ENCODE measurements around the gene PPP6R2.
"Not testable (repeated sequence)": the region's sequence is repeated elsewhere in the genome, so short reads cannot be mapped to it uniquely, and the experiment has no call there.

Gene PPP6R2

DNA sequence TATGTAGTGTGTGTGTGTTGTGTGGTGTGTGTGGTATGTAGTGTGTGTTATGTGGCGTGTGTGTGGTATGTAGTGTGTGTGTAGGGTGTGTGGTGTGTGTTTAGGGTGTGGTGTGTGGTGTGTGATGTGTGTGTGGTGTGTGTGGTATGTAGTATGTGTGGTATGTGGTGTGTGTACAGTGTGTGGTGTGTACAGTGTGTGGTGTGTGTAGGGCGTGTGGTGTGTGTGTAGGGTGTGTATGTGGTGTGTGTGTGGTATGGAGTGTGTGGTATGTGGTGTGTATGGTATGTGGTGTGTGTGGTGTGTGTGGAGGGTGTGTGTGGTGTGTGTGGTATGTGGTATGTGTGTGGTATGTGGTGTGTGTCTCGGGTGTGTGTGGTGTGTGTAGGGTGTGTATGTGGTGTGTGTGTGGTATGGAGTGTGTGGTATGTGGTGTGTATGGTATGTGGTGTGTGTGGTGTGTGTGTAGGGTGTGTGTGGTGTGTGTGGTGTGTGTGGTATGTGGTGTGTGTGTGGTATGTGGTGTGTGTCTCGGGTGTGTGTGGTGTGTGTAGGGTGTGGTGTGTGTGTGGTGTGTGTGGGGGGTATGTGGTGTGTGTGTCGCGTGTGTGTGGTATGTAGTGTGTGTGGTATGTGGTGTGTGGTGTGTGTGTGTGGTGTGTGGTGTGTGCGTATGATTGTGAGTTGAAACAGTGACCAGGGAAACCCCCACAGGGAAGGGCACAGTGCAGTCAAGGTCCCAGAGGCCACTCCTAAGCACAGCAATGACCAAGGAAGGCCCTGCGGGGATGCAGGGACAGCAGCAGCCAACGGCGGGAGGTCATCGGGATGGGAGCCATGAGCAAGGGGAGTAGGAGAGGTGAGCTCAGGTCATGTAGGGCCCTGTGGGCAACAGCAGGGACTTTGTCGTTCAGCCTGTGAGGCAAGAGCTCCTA lies 2.9 kb upstream of the PPP6R2 start:
- peak; percentile 38 for DNase-seq (ENCODE audit: low read depth, low spot score)

DNA sequence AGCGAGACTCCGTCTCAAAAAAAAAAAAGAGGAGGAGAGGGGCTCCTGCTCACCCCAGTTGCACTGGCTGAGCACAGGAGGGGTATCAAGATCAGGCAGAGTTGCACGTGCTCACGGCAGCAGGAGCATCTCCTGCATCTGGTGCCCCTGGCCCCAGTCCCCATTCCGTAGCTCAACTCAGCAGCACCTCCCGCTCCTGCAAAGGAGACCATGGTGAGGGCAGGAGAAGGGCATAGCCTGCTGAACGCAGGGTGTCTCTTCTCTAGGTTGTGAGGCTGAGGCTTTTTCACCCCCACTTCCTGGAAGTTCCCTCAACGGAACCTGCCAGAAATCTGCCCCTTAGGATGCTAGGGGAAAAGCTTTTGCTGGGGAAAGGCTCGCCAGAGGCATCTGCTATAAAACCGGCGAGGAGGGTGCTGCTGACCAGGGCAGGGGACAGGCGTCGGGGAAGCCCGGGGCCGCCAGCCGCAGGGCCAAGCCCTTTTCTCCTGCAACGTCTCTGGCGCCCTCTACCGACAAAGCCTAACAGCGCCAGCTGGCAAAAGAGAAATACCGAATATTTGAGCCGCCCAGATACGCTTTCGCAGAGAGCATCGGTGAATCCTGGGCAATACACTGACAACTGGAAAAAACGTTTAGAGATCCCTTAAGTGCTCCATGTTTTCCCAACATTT lies 1.0 kb upstream of the PPP6R2 start:
- peak; percentile 96 for DNase-seq (ENCODE audit: low read depth, low spot score)

DNA sequence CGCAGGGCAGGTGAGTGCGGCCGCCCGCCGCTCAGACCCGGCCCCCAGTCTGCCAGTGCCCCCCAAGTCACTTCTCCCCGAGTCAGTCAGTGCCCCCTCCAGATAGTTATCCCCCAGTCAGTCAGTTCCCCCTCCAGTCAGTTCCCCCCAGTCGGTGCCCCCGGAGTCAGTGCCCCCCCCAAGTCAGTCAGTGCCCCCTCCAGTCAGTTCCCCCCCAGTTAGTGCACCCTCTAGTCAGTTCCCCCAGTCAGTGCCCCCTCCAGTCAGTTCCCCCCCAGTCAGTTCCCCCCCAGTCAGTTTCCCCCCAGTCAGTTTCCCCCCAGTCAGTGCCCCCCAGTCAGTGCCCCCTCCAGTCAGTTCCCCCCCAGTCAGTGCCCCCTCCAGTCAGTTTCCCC lies 411 bp downstream of the PPP6R2 start:
- DNase-seq (ENCODE audit: low read depth, low spot score), result no peak

DNA sequence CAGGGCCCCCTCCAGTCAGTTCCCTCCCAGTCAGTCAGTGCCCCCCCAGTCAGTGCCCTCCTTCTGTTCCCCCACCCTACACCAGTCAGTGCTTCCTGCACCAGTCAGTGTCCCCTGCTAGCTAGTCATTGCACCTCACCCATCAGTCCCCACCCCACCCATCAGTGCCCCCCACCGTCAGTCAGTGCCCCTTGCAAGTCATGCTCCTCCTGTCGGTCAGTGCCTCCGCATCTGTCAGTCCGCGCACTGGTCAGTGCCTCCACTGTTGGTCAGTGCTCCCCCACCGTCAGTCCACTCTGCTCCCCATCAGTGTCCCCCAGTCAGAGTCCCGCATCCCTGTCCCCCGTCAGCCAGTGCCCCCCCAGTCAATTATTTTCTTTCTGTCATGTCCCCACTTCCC lies 3.3 kb downstream of the PPP6R2 start:
- no peak for DNase-seq (ENCODE audit: low read depth, low spot score)

DNA sequence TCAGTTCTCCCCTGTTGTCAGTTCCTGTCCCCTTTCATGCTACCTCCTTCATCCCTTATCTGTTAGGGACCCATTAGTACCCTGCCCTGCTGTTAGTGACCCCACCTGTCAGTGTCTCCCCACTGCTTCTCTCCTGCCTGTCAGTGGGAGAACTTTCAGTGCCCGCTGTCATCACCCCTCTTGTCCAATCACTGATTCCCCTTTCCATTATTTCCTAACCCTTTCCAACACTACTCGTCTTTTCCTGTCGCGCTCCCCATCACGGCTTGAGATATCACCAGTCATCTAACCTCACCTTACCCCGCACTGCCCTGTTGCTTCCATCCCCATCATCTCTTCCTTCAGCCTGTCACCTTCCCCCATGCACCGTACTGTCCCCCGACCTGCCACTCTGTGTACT lies 4.0 kb downstream of the PPP6R2 start:
- DNase-seq (ENCODE audit: low read depth, low spot score), result no peak

DNA sequence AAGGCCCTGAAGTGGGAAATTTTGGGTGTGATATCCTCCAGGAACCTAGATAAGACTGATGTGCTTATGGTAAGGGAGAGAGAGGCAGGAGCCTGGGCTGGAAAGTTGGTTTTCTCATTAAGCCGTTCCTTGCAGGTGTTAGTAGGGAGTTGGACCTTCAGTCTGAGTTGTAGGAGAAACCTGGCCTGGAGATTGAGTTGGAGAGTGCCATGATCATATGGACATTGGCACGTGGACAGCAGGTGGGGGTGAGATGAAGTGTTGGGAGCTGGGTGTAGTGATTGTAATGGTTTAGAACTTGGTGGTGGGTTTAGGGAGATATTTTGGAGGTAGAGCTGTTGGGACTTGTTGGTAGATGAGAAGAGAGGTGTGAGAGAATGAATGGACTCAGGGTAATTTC lies 4.9 kb downstream of the PPP6R2 start:
- no peak for DNase-seq (ENCODE audit: low read depth, low spot score)

DNA sequence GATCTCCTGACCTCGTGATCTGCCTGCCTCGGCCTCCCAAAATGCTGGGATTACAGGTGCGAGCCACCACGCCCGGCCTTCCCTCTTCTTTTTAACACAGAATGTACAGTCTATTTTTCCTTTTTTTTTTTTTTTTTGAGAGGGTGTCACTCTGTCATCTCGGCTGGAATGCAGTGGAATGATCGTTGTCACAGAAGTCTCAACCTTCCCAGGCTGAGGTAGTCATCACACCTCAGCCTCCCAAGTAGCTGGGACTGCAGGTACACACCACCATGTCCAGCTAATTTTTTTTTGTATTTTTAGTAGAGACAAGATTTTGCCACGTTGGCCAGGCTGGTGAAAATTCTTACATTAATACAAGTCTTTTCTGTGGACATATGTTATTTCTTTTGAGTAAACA lies 13.1 kb downstream of the PPP6R2 start:
- no peak for DNase-seq (ENCODE audit: low read depth, low spot score)

DNA sequence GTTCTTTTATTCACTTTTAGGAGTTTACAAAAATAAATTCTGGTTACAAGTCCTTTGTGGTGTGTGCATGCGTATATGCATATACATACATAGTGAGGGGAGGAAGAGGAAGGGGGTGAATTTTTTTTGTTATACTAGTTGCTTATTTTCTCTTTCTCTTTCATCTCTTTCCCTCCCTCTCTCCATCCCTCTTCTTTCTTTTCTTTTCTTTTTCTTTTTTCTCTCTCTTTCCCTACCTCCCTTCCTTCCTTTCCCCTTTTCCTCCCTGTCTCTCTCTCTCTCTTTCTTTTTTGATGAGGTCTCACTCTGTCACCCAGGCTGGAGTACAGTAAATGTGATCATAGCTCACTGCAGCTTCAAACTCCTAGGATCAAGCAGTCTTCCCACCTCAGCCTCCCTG lies 14.1 kb downstream of the PPP6R2 start:
- no peak for DNase-seq (ENCODE audit: low read depth, low spot score)

DNA sequence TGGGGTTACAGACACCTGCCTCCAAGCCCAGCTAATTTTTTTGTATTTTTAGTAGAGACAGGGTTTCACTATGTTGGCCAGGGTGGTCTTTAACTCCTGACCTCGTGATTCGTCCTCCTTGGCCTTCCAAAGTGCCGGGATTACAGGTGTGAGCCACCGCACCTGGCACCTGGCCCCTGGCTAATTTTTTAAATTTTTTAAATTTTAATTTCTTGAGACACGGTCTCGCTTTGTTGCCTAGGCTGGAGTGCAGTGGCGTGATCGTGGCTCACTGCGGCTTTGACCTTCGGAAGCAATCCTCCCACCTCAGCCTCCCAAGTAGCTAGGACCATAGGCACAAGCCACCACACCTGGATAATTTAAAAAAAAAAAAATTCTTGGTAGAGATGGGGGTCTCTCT lies 14.6 kb downstream of the PPP6R2 start:
- no peak for DNase-seq (ENCODE audit: low read depth, low spot score)

DNA sequence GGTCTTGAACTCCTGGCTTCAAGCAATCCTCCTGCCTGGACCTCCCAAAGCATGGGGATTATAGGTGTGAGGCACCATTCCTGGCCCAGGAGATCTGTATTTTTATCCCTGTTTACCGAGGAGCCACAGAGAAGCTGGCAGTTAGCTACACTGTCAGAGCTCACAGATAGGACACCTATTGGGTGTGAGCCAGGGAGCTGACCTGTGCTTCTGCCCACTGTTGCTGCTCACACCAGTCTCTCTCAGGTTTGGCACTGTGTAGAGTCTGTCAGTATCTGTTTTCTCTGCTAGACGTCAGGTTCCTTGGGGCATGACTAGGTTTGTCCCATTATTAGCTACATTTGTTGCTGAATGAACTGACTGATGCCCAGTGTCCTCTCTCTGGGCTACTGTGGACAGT lies 17.5 kb downstream of the PPP6R2 start:
- no peak for DNase-seq (ENCODE audit: low read depth, low spot score)

DNA sequence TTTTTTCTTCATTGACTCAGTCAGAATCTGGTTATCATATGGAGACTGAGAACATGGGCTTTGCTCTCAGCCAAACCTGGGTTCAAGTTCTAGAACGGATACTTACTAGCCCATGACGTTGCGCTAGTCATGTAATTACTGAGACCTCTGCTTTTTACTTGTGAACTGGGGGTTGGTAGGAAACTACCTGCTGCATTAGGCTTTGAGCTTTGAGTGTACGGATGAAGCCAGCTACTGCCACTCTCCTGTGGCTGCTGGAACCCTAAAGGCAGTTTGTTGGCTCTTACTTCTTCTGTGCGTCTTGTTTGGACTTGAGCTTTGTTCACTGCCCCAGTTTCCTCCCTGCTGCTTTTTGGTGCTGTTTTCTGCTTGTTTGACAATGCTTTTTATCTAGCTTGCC lies 18.1 kb downstream of the PPP6R2 start:
- DNase-seq (ENCODE audit: low read depth, low spot score), result no peak

DNA sequence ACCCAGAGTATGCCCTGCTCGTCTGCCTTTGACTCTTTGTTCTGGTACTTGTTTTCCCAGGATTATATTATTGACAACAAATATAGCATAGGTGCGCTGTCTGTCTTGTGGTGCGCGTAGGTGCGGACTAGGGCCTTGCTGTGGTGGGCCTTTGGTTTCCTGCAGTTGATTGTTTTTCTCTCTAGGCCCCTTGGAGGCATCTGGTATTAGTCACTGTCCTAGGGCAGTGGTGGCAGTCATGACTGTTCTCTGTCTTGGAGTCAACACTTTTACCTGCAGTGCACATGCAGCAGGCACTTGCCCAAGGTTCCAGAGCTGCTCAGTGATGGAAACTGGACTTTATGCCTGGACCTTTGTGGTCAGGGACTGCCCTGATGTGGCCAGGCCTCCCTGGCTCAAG lies 18.6 kb downstream of the PPP6R2 start:
- no peak for DNase-seq (ENCODE audit: low read depth, low spot score)

DNA sequence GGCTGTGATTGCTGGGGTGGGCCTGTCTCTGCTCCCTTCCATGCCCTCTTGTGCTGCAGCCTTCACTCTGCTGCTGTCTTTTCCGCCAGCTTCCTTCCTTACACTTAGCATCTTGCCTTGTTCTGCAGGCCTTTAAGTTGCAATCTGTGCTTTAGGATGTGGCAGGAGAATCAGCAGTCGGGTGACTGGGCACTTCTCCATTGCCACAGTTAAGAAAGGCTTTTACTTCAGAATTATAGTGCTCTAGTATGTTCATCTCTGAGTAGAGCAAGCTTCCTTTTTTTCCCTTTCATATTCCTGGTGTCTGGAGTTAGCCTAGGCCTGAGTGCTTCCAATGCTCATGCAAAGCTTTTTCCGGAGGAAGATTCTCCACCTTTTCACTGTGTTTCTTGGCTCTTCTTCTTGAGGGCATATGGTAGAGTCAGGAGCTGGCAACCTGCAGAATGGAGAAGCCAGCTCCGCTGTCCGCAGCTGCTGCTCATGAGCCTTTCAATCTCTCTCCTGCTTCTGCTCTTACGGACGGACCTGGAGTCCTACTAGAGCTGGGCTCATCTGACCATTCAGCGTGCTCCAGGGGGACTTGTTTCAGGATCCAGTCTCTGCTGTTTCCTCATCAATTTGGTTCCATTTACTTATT lies 20.2 kb downstream of the PPP6R2 start:
- DNase-seq (ENCODE audit: low read depth, low spot score), result no peak

DNA sequence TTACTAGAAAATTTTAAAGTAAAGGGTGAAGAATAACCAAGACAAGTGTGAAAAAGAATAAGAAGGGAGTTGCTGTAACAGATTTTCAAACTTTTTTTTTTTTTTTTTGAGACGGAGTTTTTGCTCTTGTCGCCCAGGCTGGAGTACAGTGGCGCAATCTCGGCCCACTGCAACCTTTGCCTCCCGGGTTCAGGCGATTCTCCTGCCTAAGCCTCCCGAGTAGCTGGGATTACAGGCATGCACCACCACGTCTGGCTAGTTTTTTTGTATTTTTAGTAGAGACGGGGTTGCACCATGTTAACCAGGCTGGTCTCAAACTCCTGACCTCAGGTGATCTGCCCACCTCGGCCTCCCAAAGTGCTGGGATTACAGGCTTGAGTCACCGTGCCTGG lies 20.7 kb downstream of the PPP6R2 start:
- DNase-seq (ENCODE audit: low read depth, low spot score), result not testable (repeated sequence)

DNA sequence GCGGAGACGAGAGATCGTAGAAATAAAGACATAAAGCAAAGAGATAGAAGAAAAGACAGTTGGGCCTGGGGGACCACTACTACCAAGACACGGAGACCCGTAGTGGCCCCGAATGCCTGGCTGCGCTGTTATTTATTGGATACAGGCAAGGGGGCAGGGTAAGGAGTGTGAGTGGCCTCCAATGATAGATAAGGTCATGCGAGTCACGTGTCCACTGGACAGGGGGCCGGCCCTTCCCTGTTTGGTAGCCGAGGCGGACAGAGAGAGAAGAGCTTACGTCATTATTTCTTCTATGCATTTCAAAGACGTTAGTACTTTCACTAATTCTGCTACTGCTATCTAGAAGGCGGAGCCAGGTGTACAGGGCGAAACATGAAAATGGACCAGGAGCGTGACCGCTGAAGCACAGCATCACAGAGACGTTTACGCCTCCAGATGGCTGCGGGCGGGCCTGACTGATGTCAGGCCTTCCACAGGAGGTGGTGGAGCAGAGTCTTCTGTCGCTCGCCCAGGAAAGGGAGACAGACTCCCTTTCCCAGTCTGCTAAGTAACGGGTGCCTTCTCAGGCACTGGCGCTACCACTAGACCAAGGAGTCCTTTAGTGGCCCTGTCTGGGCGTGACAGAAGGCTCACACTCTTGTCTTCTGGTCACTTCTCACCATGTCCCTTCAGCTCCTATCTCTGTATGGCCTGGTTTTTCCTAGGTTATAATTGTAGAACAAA lies 24.8 kb downstream of the PPP6R2 start:
- peak; percentile 17 for DNase-seq (ENCODE audit: low read depth, low spot score)

DNA sequence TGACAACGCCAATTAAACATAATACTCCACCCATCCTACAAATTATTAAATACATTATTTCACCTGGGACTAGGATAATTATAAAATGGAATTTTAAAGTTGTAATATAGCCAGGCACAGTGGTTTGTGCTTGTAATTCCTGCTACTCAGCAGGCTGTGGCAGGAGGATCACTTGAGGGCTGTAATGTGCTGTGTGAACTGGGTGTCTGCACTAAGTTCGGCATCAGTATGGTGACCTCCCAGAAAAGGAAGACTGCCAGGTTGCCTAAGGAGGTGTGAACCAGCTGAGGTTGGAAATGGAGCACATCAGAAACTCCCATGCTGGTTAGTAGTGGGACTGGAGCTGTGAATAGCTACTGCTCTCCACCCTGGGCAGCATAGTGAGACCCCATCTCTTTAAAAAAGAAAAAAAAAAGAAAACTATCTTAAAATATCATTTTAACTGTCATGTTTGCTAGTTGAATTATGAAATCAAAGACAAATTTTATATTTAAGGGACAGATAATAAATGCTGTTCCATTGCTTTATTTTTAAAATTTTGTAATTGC lies 28.0 kb downstream of the PPP6R2 start:
- no peak for DNase-seq (ENCODE audit: low read depth, low spot score)

DNA sequence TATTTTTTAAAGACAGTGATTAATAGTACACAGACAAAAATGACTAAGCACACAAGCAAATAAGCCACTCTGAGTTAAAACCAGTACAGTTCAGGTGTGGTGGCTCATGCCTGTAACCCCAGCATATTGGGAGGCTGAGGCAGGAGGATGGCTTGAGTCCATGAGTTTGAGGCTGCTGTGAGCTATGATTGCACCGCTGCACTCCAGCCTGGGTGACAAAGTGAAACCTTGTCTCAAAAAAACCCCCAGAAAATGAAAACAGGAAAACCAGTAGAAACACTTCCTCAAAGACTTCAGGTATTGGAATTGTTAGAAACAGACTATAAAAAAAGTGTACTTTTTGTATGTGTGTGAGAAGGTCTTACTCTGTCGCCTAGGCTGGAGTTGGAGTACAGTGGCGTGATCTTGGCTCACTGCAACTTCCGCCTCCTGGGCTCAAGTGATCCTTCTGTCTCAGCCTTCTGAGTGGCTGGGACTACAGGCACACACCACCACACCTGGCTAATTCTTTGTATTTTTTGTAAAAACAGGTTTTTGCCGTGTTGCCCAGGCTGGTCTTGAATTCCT lies 33.0 kb downstream of the PPP6R2 start:
- no peak for DNase-seq (ENCODE audit: low read depth, low spot score)

DNA sequence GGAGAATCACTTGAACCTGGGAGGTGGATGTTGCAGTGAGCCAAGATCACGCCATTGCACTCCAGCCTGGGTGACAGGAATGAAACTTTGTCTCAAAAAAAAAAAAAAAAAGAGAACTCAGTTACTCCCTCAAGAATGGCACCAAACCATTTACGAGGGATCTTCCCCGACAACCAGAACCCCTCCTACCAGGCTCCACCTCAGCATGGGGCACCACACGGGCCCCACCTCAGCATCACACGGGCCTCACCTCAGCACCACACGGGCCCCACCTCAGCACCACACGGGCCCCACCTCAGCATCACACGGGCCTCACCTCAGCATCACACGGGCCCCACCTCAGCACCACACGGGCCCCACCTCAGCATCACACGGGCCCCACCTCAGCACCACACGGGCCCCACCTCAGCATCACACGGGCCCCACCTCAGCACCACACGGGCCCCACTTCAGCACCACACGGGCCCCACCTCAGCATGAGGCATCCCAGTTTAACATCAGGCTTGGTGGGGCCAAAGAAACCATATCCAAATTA lies 38.0 kb downstream of the PPP6R2 start:
- DNase-seq (ENCODE audit: low read depth, low spot score), result not testable (repeated sequence)

DNA sequence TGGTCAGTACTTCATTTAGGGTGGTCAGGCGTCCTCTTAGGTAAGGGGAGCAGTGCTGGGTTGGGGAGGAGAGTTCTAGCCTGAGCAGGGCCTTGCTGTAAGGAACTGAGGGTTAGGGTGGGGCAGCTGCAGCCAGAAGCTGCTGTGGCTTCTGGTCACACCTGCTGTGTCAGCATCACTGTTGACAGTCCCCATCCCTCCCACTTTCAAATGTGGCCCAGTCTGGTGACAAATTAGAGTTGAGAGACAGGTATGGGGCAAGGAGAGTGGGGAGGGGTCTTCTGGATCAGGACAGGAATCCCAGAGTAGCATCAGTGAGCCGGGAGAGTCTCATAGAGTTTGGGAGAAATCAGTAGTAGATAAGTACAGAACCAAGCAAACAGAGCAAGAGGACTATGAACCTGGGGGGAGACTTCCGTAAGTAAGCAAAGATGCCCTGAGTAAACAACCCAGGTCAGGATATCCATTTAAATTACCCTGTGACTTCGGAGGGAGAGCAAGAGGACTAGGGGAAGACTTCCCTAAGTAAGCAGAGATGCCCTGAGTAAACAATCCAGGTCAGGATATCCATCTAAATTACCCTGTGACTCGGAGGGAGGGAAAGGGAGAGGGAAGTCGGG lies 53.7 kb downstream of the PPP6R2 start:
- DNase-seq (ENCODE audit: low read depth, low spot score), result no peak

DNA sequence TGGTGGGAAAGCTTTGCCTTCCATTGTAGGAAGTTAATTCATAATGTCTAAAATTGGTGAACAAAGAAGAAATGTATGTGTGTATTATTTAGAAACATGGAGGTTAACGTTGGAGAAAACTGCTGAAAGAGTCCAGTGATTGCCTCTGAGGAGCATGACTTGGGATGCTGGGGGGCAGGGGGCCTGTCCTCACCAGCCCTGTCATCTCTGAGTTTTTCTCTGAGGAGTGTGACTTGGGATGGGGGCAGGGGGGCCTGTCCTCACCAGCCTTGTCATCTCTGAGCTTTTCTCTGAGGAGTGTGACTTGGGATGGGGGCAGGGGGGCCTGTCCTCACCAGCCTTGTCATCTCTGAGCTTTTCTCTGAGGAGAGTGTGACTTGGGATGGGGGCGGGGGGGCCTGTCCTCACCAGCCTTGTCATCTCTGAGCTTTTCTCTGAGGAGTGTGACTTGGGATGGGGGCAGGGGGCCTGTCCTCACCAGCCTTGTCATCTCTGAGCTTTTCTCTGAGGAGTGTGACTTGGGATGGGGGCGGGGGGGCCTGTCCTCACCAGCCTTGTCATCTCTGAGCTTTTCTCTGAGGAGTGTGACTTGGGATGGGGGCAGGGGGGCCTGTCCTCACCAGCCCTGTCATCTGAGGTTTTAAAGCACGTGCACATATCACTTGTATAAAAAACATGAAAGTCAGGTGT lies 54.4 kb downstream of the PPP6R2 start:
- DNase-seq (ENCODE audit: low read depth, low spot score), result not testable (repeated sequence)

All from ELF-1 (cell line).